HEK293T (cell line): ENCODE results near the gene STAT5A.

Experiments
- FOXM1 ChIP-seq: fragments of 450-650 bp; IDR thresholded peaks from 2 replicates; pipeline ENCODE4 v1.6.1; 2017; ENCODE audit warnings: mild to moderate bottlenecking, borderline replicate concordance
- HDGF ChIP-seq: fragments of 450-650 bp; IDR thresholded peaks from 2 replicates; pipeline ENCODE4 v1.6.1; 2017; ENCODE audit warnings: antibody characterized with exemption, borderline replicate concordance
- SP1 ChIP-seq: fragments of 450-650 bp; IDR thresholded peaks from 2 replicates; pipeline ENCODE4 v1.6.1; 2017
- TARDBP ChIP-seq: fragments of 450-650 bp; IDR thresholded peaks from 2 replicates; pipeline ENCODE4 v1.6.1; 2016
- TF ChIP-seq, protein P1 (sequence below): fragments of 450-650 bp; IDR thresholded peaks from 2 replicates; pipeline ENCODE4 v1.6.1; 2016

DNA sequence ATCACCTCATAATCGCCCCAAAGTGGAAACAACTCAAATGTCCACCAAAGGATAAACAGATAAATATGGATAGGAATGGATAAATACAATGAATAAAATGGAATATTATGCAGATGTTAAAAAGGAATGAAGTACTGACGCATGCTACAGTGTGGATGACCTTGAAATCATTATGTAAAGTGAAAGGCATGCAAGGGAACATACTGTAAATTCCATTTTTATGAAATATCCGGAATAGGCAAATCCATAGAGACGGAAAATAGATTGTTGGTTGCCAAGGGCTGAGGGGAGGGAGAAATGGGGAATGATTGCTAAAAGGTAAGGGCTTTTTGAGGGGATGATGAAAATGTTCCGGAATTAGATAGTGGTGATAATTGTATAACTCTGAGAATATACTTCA, 48.1 kb upstream of the STAT5A start:
- TF ChIP-seq FOXM1 = no peak
- TF ChIP-seq, protein P1, sequence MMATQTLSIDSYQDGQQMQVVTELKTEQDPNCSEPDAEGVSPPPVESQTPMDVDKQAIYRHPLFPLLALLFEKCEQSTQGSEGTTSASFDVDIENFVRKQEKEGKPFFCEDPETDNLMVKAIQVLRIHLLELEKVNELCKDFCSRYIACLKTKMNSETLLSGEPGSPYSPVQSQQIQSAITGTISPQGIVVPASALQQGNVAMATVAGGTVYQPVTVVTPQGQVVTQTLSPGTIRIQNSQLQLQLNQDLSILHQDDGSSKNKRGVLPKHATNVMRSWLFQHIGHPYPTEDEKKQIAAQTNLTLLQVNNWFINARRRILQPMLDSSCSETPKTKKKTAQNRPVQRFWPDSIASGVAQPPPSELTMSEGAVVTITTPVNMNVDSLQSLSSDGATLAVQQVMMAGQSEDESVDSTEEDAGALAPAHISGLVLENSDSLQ = no peak
- no peak for TF ChIP-seq HDGF
- TF ChIP-seq SP1 = no peak
- TF ChIP-seq TARDBP = no peak
